Erythroblast (primary cell): ENCODE results near the gene HSDL1.

Experiments used
- GATA1 ChIP-seq: IDR thresholded peaks from 2 replicates; pipeline ENCODE4 v1.6.1; 2011; ENCODE audit warnings: low read depth, mild to moderate bottlenecking, control low read depth, low read length, moderate library complexity
- POLR2A ChIP-seq: IDR thresholded peaks from 2 replicates; pipeline ENCODE4 v1.6.1; 2011; ENCODE audit warnings: mild to moderate bottlenecking, low read length

GRCh38 chr16:84115919-84116719, 28.9 kb downstream of the HSDL1 start:
- TF ChIP-seq POLR2A (no peak), GATA1 (no peak)
